ENCODE results near the gene MPPED1. TPM values are rescaled to one million over a fixed set of nuclear protein-coding genes. Genes with fewer than 3 reads are reported as not detected.

MPPED1 gene
- total RNA-seq, 2 donors from 2014 or later: 0.11 to 0.59 TPM

GRCh38 chr22:43512279-43512678, 100.5 kb downstream of the MPPED1 start:
- Mint-ChIP-seq H3K4me1 (no peaks in the 10 kb centered on the region), H3K36me3 (ENCODE audit: low read depth) (no peaks in the 10 kb centered on the region), H3K4me3 (no peak overlapping the region), H3K27ac (no peak overlapping the region), H3K27me3 (ENCODE audit: insufficient read depth) (no peaks in the 10 kb centered on the region), H3K9me3 (no peaks in the 10 kb centered on the region)
- H3K4me3 ChIP-seq (ENCODE audit: low read length): no peak overlapping the region
- no peaks in the 10 kb centered on the region for H3K27me3 ChIP-seq (ENCODE audit: control insufficient read depth, insufficient read depth, low read length, poor library complexity, severe bottlenecking)
- H3K9me3 ChIP-seq (ENCODE audit: control insufficient read depth, low read length): no peaks in the 10 kb centered on the region
- TF ChIP-seq CTCF (conservative IDR thresholded peaks at IDR 0.05): no peak
- no peak overlapping the region for H3K27ac ChIP-seq (ENCODE audit: low read depth, low read length)
- no peaks in the 10 kb centered on the region for H3K4me1 ChIP-seq (ENCODE audit: control insufficient read depth, insufficient read depth, low read length)
- WGBS, 2 experiments (ENCODE audit: insufficient coverage in 1 of 2, insufficient read length in 1 of 2): 87% methylated on average over 4 to 8 of the region's 8 CpGs
- H3K9ac ChIP-seq (ENCODE audit: extremely low read depth, low read length, poor library complexity, severe bottlenecking): no peak overlapping the region
- H3K36me3 ChIP-seq (ENCODE audit: control insufficient read depth, insufficient read depth, low read length): no peaks in the 10 kb centered on the region
- no peak for DNase-seq

GRCh38 chr22:43514476-43515157, 102.8 kb downstream of the MPPED1 start:
- 91 to 93% methylated on average over 26 to 31 of the region's 31 CpGs for WGBS, 2 experiments (ENCODE audit: insufficient coverage in 1 of 2, insufficient read length in 1 of 2)
- Mint-ChIP-seq H3K27me3 (ENCODE audit: insufficient read depth) (no peaks in the 10 kb centered on the region), H3K4me1 (no peaks in the 10 kb centered on the region), H3K9me3 (no peaks in the 10 kb centered on the region), H3K27ac (no peak overlapping the region), H3K4me3 (no peak overlapping the region), H3K36me3 (ENCODE audit: low read depth) (no peaks in the 10 kb centered on the region)
- no peak overlapping the region for H3K27ac ChIP-seq (ENCODE audit: low read depth, low read length)
- no peaks in the 10 kb centered on the region for H3K9me3 ChIP-seq (ENCODE audit: control insufficient read depth, low read length)
- no peaks in the 10 kb centered on the region for H3K4me1 ChIP-seq (ENCODE audit: control insufficient read depth, insufficient read depth, low read length)
- TF ChIP-seq CTCF (conservative IDR thresholded peaks at IDR 0.05): no peak
- H3K36me3 ChIP-seq (ENCODE audit: control insufficient read depth, insufficient read depth, low read length): no peaks in the 10 kb centered on the region
- no peaks in the 10 kb centered on the region for H3K27me3 ChIP-seq (ENCODE audit: control insufficient read depth, insufficient read depth, low read length, poor library complexity, severe bottlenecking)
- H3K9ac ChIP-seq (ENCODE audit: extremely low read depth, low read length, poor library complexity, severe bottlenecking): no peak overlapping the region
- H3K4me3 ChIP-seq (ENCODE audit: low read length): no peak overlapping the region
- DNase-seq: no peak

- no peaks in the 10 kb centered on the region for H3K4me1 Mint-ChIP-seq
- no peaks in the 10 kb centered on the region for H3K9me3 ChIP-seq (ENCODE audit: control insufficient read depth, low read length)
- H3K4me1 ChIP-seq (ENCODE audit: control insufficient read depth, insufficient read depth, low read length): no peaks in the 10 kb centered on the region
- H3K27me3 ChIP-seq (ENCODE audit: control insufficient read depth, insufficient read depth, low read length, poor library complexity, severe bottlenecking): no peaks in the 10 kb centered on the region
- H3K9ac ChIP-seq (ENCODE audit: extremely low read depth, low read length, poor library complexity, severe bottlenecking): no peak overlapping the region
- H3K36me3 ChIP-seq (ENCODE audit: control insufficient read depth, insufficient read depth, low read length): no peaks in the 10 kb centered on the region
- 91 to 96% methylated on average over 4 to 8 of the region's 8 CpGs for WGBS, 2 experiments (ENCODE audit: insufficient coverage in 1 of 2, insufficient read length in 1 of 2)
- H3K27ac Mint-ChIP-seq: no peak overlapping the region
- H3K27ac ChIP-seq (ENCODE audit: low read depth, low read length): no peak overlapping the region
- no peak overlapping the region for H3K4me3 ChIP-seq (ENCODE audit: low read length)
- H3K27me3 Mint-ChIP-seq (ENCODE audit: insufficient read depth): no peaks in the 10 kb centered on the region
- H3K4me3 Mint-ChIP-seq: no peak overlapping the region
- H3K36me3 Mint-ChIP-seq (ENCODE audit: low read depth): no peaks in the 10 kb centered on the region
- no peak for DNase-seq
- no peaks in the 10 kb centered on the region for H3K9me3 Mint-ChIP-seq
- TF ChIP-seq CTCF (conservative IDR thresholded peaks at IDR 0.05): no peak
These were observed 103.6 kb downstream of the MPPED1 start for GRCh38 chr22:43515411-43515810.
